GM10266 (cell line): ENCODE results near the gene KDM7A.
A peak's percentile ranks its signal among the peaks of the same experiment; 100 is the strongest.
"Not testable (repeated sequence)": the region's sequence is repeated elsewhere in the genome, so short reads cannot be mapped to it uniquely, and the experiment has no call there.

ENCODE experiments used
- DNase-seq: peaks from one replicate; pipeline ENCODE4 v3.0.0; 2012; ENCODE audit errors: extremely low spot score
- CTCF ChIP-seq: IDR thresholded peaks from 2 replicates; pipeline ENCODE4 v1.5.1; 2012; ENCODE audit warnings: mild to moderate bottlenecking, low read depth; ENCODE audit not compliant: control insufficient read depth, insufficient read depth; ENCODE audit errors: missing control alignments

KDM7A gene

GRCh38 chr7:140211698-140212097 lies 34.9 kb upstream of the KDM7A start:
- DNase-seq = no peak
- TF ChIP-seq CTCF = no peak

GRCh38 chr7:140209866-140210609 lies 33.3 kb upstream of the KDM7A start:
- TF ChIP-seq CTCF = no peak
- peak; percentile 80 for DNase-seq

GRCh38 chr7:140206616-140207389 lies 30.0 kb upstream of the KDM7A start:
- TF ChIP-seq CTCF = no peak
- DNase-seq = no peak

- TF ChIP-seq CTCF = no peak
- DNase-seq = no peak
Measured at GRCh38 chr7:140205600-140205999, 28.8 kb upstream of the KDM7A start.

GRCh38 chr7:140203556-140203955 lies 26.8 kb upstream of the KDM7A start:
- no peak for TF ChIP-seq CTCF

GRCh38 chr7:140202942-140203341 lies 26.2 kb upstream of the KDM7A start:
- not testable (repeated sequence) for DNase-seq

More at GRCh38 chr7:140203556-140203955, 26.8 kb upstream of the KDM7A start:
- no peak for DNase-seq

GRCh38 chr7:140201393-140201792 lies 24.6 kb upstream of the KDM7A start:
- TF ChIP-seq CTCF = no peak

More at GRCh38 chr7:140201393-140201792, 24.6 kb upstream of the KDM7A start:
- no peak for DNase-seq
